ENCODE data around the gene GRB10. TPM values are rescaled to one million over a fixed set of nuclear protein-coding genes. Genes with fewer than 3 reads are reported as not detected.

Gene GRB10
- polyA plus RNA-seq, 3 donors = 1.3 to 3.1 (median 1.5) TPM

GRCh38 chr7:50627824-50628361, 154.8 kb downstream of the GRB10 start:
- Histone ChIP-seq H3K4me3 (replicated peaks in 1 of 3; ENCODE audit: low read depth in 2 of 3, low read length in 3 of 3) (no peak overlapping the region), H3K4me2 (replicated peaks; ENCODE audit: extremely low read depth, low read length, poor library complexity, severe bottlenecking) (no peak overlapping the region), H3K27me3 (ENCODE audit: control insufficient read depth in 2 of 2, insufficient read depth in 2 of 2, low read length in 2 of 2) (no peaks in the 10 kb centered on the region), H2AFZ (ENCODE audit: insufficient read depth, low read depth, low read length, poor library complexity, severe bottlenecking) (no peak overlapping the region), H3K79me2 (ENCODE audit: insufficient read depth, low read length) (no peaks in the 10 kb centered on the region), H3K36me3 (replicated peaks in 1 of 2; ENCODE audit: control insufficient read depth in 1 of 2, insufficient read depth in 2 of 2, low read length in 2 of 2) (no peaks in the 10 kb centered on the region), H3K9me3 (replicated peaks in 1 of 2; ENCODE audit: control insufficient read depth in 1 of 2, insufficient read depth in 1 of 2, low read length in 2 of 2) (no peaks in the 10 kb centered on the region), H3K9ac (ENCODE audit: insufficient read depth, low read length, poor library complexity, severe bottlenecking) (no peak overlapping the region), H3K27ac (ENCODE audit: low read depth in 1 of 2, low read length in 2 of 2) (no peak overlapping the region), H4K20me1 (ENCODE audit: insufficient read depth, low read length) (no peaks in the 10 kb centered on the region), H3K4me1 (ENCODE audit: control insufficient read depth in 1 of 2, insufficient read depth in 2 of 2, low read length in 2 of 2) (no peaks in the 10 kb centered on the region)
- H3K9me3 Mint-ChIP-seq = no peaks in the 10 kb centered on the region
- H3K27ac Mint-ChIP-seq = peak overlapping the region in 1 of 7 donors; percentile 31
- peaks cover 0 to 2% (median 0%) of the 10 kb centered on the region in 3 donors for H3K27me3 Mint-ChIP-seq (ENCODE audit: low read depth in 3 of 3)
- intact Hi-C loops (cut with micrococcal nuclease) = no loop called here
- peaks cover 4 to 8% of the 10 kb centered on the region in 2 donors for H3K36me3 Mint-ChIP-seq
- DNase-seq = no peak
- 87% methylated on average over 12 of the region's 17 CpGs for WGBS (ENCODE audit: insufficient coverage)
- TF ChIP-seq, protein P1, sequence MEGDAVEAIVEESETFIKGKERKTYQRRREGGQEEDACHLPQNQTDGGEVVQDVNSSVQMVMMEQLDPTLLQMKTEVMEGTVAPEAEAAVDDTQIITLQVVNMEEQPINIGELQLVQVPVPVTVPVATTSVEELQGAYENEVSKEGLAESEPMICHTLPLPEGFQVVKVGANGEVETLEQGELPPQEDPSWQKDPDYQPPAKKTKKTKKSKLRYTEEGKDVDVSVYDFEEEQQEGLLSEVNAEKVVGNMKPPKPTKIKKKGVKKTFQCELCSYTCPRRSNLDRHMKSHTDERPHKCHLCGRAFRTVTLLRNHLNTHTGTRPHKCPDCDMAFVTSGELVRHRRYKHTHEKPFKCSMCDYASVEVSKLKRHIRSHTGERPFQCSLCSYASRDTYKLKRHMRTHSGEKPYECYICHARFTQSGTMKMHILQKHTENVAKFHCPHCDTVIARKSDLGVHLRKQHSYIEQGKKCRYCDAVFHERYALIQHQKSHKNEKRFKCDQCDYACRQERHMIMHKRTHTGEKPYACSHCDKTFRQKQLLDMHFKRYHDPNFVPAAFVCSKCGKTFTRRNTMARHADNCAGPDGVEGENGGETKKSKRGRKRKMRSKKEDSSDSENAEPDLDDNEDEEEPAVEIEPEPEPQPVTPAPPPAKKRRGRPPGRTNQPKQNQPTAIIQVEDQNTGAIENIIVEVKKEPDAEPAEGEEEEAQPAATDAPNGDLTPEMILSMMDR (IDR thresholded peaks at IDR 0.05) = no peak
- H3K4me1 Mint-ChIP-seq = no peaks in the 10 kb centered on the region
- no peak overlapping the region for H3K4me3 Mint-ChIP-seq

DNA sequence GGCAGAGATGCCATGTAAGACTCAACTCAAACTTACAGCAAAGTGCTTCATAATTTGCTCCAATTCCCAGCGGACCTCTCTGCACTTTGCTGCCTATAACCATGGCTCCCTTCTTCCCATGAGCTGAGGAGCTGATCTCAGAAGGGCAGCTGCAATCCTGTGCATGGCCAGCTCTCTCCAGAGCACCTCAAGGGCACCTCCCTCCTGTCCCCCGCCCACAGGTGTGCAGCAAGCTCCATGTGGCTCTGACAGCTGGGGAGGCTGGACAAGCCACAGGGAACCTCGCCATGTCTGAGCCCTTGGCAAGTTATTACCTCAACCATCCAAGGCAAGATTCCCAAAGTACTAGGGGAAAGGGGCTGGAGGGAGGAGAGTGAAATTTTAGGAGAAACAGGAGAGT, 156.4 kb downstream of the GRB10 start:
- Histone ChIP-seq H2AFZ (ENCODE audit: insufficient read depth, low read depth, low read length, poor library complexity, severe bottlenecking) (no peak overlapping the region), H3K9me3 (replicated peaks in 1 of 2; ENCODE audit: control insufficient read depth in 1 of 2, insufficient read depth in 1 of 2, low read length in 2 of 2) (no peaks in the 10 kb centered on the region), H3K36me3 (replicated peaks in 1 of 2; ENCODE audit: control insufficient read depth in 1 of 2, insufficient read depth in 2 of 2, low read length in 2 of 2) (no peaks in the 10 kb centered on the region), H3K9ac (ENCODE audit: insufficient read depth, low read length, poor library complexity, severe bottlenecking) (peak overlapping the region; percentile 8), H3K27ac (ENCODE audit: low read depth in 1 of 2, low read length in 2 of 2) (no peak overlapping the region), H3K79me2 (ENCODE audit: insufficient read depth, low read length) (no peaks in the 10 kb centered on the region), H3K4me2 (replicated peaks; ENCODE audit: extremely low read depth, low read length, poor library complexity, severe bottlenecking) (no peak overlapping the region), H3K4me3 (replicated peaks in 1 of 3; ENCODE audit: low read depth in 2 of 3, low read length in 3 of 3) (no peak overlapping the region), H3K27me3 (ENCODE audit: control insufficient read depth in 2 of 2, insufficient read depth in 2 of 2, low read length in 2 of 2) (no peaks in the 10 kb centered on the region), H3K4me1 (ENCODE audit: control insufficient read depth in 1 of 2, insufficient read depth in 2 of 2, low read length in 2 of 2) (no peaks in the 10 kb centered on the region), H4K20me1 (ENCODE audit: insufficient read depth, low read length) (no peaks in the 10 kb centered on the region)
- no peak for DNase-seq
- H3K27me3 Mint-ChIP-seq (ENCODE audit: low read depth in 3 of 3) = peaks cover 0 to 2% (median 0%) of the 10 kb centered on the region in 3 donors
- intact Hi-C loops (cut with micrococcal nuclease) = no loop called here
- H3K36me3 Mint-ChIP-seq = peaks cover 4 to 8% of the 10 kb centered on the region in 2 donors
- no peak overlapping the region for H3K27ac Mint-ChIP-seq
- H3K4me3 Mint-ChIP-seq = no peak overlapping the region
- H3K4me1 Mint-ChIP-seq = no peaks in the 10 kb centered on the region
- TF ChIP-seq, protein P1 (IDR thresholded peaks at IDR 0.05) = no peak
- no peaks in the 10 kb centered on the region for H3K9me3 Mint-ChIP-seq
- 95% methylated on average over 2 of the region's 3 CpGs for WGBS (ENCODE audit: insufficient coverage)

All from CD14-positive monocyte (primary cell).